Measurements from ENCODE around the gene ELL2.

Gene ELL2

DNA sequence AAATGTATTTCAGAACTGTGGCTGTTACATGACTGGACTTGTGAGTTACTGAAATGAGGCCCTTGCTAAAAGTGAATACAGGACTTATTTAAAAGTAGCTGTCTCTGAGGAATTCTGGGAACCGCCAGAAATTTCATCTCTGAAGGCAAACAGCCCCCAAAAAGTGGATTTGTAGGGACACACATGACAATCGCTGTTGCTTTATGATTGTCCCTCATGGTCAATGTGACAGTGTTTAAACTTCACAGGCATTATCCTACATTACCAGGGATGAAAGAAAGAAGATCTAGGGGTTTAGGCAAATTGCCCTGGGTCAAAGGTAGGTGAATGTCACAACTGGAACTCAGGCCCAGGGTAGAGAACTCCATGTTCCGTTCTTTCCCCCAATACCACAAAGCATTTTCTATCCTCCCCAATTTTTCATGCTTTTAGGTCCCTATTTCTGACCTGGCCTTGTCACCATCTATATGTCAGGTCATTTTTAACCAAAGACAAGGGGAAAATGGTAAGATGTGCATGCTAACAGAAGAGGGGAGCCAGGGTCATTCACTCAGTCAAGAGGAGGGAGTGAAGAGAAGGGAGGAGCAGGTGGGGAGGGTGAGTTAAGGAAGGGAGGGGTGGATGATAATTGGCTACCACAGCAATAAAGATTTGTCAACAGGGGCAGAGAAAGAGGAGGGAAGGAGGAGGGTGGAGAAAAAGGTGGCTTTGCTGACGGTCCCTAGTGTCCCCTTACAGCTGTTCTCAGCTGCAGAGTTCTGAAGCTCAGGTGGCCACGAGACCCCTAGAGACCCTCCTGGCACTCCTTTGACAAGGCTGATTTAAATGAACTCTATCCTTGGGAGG, 81.3 kb downstream of the ELL2 start:
- Histone ChIP-seq H3K4me1 (ENCODE audit: control insufficient read depth, insufficient read depth, low read length, poor library complexity, severe bottlenecking) (peaks cover 7% of the 10 kb centered on the region), H3K36me3 (ENCODE audit: control insufficient read depth, insufficient read depth, low read length) (no peaks in the 10 kb centered on the region), H3K9me3 (ENCODE audit: control insufficient read depth, low read length) (no peaks in the 10 kb centered on the region), H3K4me3 (ENCODE audit: extremely low read depth, insufficient read depth, low read length, poor library complexity, severe bottlenecking) (no peak overlapping the region), H3K27ac (ENCODE audit: low read depth, low read length, severe bottlenecking) (no peak overlapping the region)
- WGBS, 2 experiments (ENCODE audit: insufficient coverage in 2 of 2): 84 to 100% methylated on average over 4 of the region's 5 CpGs

DNA sequence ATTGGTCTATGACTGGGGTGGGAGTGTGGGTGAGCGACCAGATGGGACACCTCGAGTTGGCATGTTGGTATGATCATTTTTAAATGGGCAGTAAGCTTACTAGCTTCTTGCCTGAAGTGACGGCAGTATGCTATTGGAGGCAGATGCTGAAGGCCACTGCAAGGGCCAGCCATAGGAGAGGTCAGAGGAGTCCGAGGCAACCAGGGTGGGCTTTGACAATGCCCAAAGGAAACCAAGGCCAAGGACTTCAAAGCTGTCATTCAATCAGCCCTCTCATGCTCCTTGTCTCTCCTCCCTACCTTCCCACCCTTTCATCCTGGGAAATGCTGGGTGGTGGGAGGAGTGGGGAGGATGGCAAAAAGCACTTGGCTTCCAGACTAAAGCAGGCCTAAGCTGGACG, 82.0 kb downstream of the ELL2 start:
- H3K4me3 ChIP-seq (ENCODE audit: extremely low read depth, insufficient read depth, low read length, poor library complexity, severe bottlenecking): no peak overlapping the region
- H3K4me1 ChIP-seq (ENCODE audit: control insufficient read depth, insufficient read depth, low read length, poor library complexity, severe bottlenecking): peaks cover 7% of the 10 kb centered on the region
- no peaks in the 10 kb centered on the region for H3K9me3 ChIP-seq (ENCODE audit: control insufficient read depth, low read length)
- 85 to 93% methylated on average over 2 to 4 of the region's 5 CpGs for WGBS, 2 experiments (ENCODE audit: insufficient coverage in 2 of 2)
- no peak overlapping the region for H3K27ac ChIP-seq (ENCODE audit: low read depth, low read length, severe bottlenecking)
- no peaks in the 10 kb centered on the region for H3K36me3 ChIP-seq (ENCODE audit: control insufficient read depth, insufficient read depth, low read length)

DNA sequence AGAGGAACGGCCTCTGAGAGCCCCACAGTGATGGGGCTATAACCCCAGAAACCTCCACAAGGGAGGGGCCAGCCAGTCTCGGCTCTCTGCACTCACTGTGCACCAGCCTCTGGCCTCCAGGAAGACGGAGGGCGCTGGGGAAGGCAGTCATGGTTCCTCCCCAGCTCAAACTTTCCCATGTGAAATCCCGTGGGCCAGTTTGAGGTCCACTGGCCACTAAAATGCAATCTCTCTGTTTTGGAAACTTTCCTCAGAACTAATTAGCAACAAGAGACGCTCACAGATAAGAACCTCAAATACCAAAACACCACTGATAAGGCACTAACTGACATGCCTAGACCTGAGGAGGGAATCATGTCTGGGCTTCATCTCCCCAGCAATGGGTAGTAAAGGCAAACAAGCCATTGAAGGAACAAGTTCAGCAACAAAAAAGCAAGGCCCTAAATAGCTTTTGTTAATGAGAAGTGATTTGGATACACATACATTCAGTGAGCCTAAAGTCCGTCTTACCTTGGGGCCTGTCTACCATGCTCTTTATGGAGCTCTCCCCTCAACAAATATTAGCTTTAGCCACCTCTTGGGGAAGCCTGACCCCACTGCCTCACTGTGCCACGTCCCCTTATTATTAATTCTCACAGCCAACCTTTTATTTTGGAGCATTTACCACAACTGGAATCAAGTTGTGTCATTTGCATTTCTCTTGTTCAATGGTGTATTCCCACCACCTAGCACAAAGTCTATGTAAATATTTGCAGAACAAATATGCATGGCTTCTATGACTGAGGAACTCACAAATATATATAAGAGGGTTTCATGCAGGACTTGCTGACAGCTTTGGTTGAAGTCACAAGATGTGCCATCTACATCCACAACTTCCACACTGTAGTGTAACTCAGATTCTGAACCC, 83.0 kb downstream of the ELL2 start:
- no peaks in the 10 kb centered on the region for H3K36me3 ChIP-seq (ENCODE audit: control insufficient read depth, insufficient read depth, low read length)
- peak overlapping the region; percentile 16 for H3K27ac ChIP-seq (ENCODE audit: low read depth, low read length, severe bottlenecking)
- WGBS, 2 experiments (ENCODE audit: insufficient coverage in 2 of 2): 82 to 91% methylated on average over 7 of the region's 8 CpGs
- H3K4me1 ChIP-seq (ENCODE audit: control insufficient read depth, insufficient read depth, low read length, poor library complexity, severe bottlenecking): peaks cover 7% of the 10 kb centered on the region
- no peaks in the 10 kb centered on the region for H3K9me3 ChIP-seq (ENCODE audit: control insufficient read depth, low read length)
- no peak overlapping the region for H3K4me3 ChIP-seq (ENCODE audit: extremely low read depth, insufficient read depth, low read length, poor library complexity, severe bottlenecking)

DNA sequence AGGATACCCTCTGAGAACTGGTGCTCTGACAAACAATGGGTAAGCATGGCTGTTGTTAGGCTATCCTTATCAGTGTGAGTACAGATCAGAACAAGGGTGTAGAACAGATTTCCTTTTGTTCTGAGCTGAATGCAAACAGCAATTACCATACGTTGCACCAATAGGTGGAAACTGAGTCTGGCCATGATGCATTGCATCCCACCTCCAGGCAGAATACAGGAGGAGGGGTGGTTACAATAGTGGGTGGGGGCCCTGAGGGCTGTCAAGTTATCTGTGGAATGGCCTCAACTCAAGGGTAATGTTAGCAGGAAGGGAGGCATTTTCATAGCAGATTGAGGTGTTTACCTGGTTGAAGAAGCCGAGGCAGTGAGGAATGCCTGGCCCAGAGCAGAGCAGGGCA, 84.9 kb downstream of the ELL2 start:
- Histone ChIP-seq H3K4me3 (ENCODE audit: extremely low read depth, insufficient read depth, low read length, poor library complexity, severe bottlenecking) (no peak overlapping the region), H3K36me3 (ENCODE audit: control insufficient read depth, insufficient read depth, low read length) (no peaks in the 10 kb centered on the region), H3K9me3 (ENCODE audit: control insufficient read depth, low read length) (no peaks in the 10 kb centered on the region), H3K4me1 (ENCODE audit: control insufficient read depth, insufficient read depth, low read length, poor library complexity, severe bottlenecking) (peaks cover 7% of the 10 kb centered on the region), H3K27ac (ENCODE audit: low read depth, low read length, severe bottlenecking) (no peak overlapping the region)
- 73 to 88% methylated on average over 1 to 2 of the region's 2 CpGs for WGBS, 2 experiments (ENCODE audit: insufficient coverage in 2 of 2)

DNA sequence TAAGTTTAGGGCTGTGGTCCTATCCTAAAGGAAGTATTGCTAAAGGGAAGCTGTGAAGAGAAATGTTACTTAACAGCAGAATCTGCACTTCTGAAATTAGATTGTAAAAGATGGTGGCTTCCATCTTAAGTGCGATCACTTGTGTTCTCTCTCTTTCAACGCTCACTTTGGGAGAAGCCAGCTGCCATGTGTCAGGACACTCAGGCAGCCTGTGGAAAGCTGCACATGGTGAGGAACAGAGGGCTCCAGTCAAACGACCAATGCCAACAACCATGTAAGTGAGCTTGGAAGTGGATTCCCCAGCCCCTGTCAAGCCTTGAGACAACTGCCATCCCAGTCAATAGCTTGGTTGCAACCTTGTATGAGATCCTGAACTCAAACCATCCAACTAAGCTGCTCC, 87.4 kb downstream of the ELL2 start:
- peaks cover 14% of the 10 kb centered on the region for H3K4me1 ChIP-seq (ENCODE audit: control insufficient read depth, insufficient read depth, low read length, poor library complexity, severe bottlenecking)
- H3K4me3 ChIP-seq (ENCODE audit: extremely low read depth, insufficient read depth, low read length, poor library complexity, severe bottlenecking): no peak overlapping the region
- 98 to 100% methylated on average over 2 to 3 of the region's 3 CpGs for WGBS, 2 experiments (ENCODE audit: insufficient coverage in 2 of 2)
- no peaks in the 10 kb centered on the region for H3K36me3 ChIP-seq (ENCODE audit: control insufficient read depth, insufficient read depth, low read length)
- H3K27ac ChIP-seq (ENCODE audit: low read depth, low read length, severe bottlenecking): no peak overlapping the region
- no peaks in the 10 kb centered on the region for H3K9me3 ChIP-seq (ENCODE audit: control insufficient read depth, low read length)

DNA sequence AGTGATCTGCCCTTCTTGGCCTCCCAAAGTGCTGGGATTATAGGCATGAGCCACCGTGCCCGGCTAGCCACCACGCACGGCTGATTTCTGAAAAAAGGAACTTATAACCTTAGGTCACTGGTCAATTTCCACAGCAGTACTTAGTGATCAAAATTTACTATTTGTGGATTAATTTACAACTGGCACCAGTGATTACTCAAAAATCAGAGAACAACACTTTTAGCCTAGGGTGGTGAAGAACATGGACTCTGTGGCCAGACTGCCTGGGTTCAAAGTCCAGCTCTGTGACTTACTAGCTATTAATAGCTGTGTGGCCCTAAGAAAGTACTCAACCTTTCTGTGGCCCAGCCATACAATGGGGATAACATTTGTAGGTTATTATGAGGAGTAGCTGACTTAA, 88.3 kb downstream of the ELL2 start:
- Histone ChIP-seq H3K9me3 (ENCODE audit: control insufficient read depth, low read length) (no peaks in the 10 kb centered on the region), H3K27ac (ENCODE audit: low read depth, low read length, severe bottlenecking) (no peak overlapping the region), H3K4me3 (ENCODE audit: extremely low read depth, insufficient read depth, low read length, poor library complexity, severe bottlenecking) (no peak overlapping the region), H3K4me1 (ENCODE audit: control insufficient read depth, insufficient read depth, low read length, poor library complexity, severe bottlenecking) (peaks cover 11% of the 10 kb centered on the region), H3K36me3 (ENCODE audit: control insufficient read depth, insufficient read depth, low read length) (no peaks in the 10 kb centered on the region)
- WGBS, 2 experiments (ENCODE audit: insufficient coverage in 2 of 2): 100% methylated on average over 2 of the region's 4 CpGs; no CpG with 5 or more reads in 1 of the 2 experiments

DNA sequence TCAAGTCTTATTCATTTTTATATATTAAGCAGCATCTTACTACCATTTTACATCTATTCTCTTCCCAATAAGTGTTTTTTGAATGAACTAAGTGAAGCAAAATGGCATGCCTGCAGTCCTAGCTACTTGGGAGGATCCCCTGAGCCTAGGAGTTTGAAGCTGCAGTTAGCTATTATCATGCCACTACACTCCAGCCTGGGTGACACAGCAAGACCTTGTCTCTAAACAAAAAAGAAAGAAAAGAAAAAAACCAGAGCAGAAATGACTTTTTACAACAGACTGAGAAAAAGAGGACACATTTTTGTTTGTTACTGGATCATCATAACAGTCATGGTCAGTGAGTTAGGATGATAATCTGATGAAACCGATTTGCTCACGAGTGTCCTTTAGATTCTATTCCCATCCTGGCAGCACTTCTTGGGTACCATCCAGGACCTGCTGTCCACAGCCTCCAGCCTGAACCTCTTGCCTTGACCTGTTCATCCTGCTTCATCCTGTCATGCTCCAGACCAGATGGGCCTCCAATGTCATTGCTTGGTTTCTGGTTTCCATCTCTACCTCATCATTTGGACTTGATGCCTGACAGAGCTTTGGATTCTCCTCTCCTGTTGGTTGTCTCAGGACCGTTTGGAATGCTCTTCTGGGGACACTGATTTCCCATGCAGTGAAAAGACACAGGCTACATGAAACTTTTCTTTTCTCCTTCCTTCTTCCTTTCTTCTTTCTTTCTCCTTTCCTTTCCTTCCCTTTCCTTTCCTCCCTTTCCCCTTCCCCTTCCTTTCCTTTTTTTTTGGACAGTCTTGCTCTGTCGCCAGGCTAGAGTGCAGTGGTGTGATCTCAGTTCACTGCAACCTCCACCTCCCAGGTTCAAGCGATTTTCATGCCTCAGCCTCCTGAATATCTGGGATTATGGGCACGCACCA, 89.0 kb downstream of the ELL2 start:
- H3K4me1 ChIP-seq (ENCODE audit: control insufficient read depth, insufficient read depth, low read length, poor library complexity, severe bottlenecking): peaks cover 7% of the 10 kb centered on the region
- no peak overlapping the region for H3K4me3 ChIP-seq (ENCODE audit: extremely low read depth, insufficient read depth, low read length, poor library complexity, severe bottlenecking)
- H3K9me3 ChIP-seq (ENCODE audit: control insufficient read depth, low read length): no peaks in the 10 kb centered on the region
- no peaks in the 10 kb centered on the region for H3K36me3 ChIP-seq (ENCODE audit: control insufficient read depth, insufficient read depth, low read length)
- 92 to 98% methylated on average over 2 to 3 of the region's 6 CpGs for WGBS, 2 experiments (ENCODE audit: insufficient coverage in 2 of 2)
- H3K27ac ChIP-seq (ENCODE audit: low read depth, low read length, severe bottlenecking): no peak overlapping the region

DNA sequence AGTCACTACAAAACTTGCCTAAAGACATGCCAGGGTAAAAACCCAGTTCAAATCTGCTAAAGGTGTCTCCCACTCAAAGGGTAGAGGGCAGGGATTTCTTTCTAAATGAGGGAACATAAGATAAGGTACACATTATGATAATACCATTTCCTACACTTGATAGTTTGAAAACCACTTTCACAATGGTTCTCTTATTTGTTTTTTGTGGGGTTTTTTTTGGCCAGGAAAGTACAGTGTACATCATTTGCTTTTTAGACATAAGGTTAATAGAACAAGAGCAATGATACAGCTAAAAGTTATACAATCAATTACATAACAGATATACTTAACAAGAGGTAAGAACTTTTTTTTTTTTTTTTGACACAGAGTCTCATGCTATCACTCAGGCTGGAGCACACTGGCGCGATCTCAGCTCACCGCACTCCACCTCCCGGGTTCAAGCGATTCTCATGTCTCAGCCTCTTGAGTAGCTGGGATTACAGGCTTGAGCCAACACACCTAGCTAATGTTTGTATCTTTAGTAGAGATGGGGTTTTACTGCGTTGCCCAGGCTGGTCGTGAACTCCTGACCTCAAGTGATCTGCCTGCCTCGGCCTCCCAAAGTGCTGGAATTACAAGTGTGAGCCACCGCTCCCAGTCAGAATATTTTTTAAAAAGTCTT, 90.4 kb downstream of the ELL2 start:
- Histone ChIP-seq H3K4me1 (ENCODE audit: control insufficient read depth, insufficient read depth, low read length, poor library complexity, severe bottlenecking) (peaks cover 7% of the 10 kb centered on the region), H3K36me3 (ENCODE audit: control insufficient read depth, insufficient read depth, low read length) (no peaks in the 10 kb centered on the region), H3K9me3 (ENCODE audit: control insufficient read depth, low read length) (no peaks in the 10 kb centered on the region), H3K4me3 (ENCODE audit: extremely low read depth, insufficient read depth, low read length, poor library complexity, severe bottlenecking) (no peak overlapping the region), H3K27ac (ENCODE audit: low read depth, low read length, severe bottlenecking) (no peak overlapping the region)
- WGBS, 2 experiments (ENCODE audit: insufficient coverage in 2 of 2): 86 to 95% methylated on average over 3 to 8 of the region's 9 CpGs

DNA sequence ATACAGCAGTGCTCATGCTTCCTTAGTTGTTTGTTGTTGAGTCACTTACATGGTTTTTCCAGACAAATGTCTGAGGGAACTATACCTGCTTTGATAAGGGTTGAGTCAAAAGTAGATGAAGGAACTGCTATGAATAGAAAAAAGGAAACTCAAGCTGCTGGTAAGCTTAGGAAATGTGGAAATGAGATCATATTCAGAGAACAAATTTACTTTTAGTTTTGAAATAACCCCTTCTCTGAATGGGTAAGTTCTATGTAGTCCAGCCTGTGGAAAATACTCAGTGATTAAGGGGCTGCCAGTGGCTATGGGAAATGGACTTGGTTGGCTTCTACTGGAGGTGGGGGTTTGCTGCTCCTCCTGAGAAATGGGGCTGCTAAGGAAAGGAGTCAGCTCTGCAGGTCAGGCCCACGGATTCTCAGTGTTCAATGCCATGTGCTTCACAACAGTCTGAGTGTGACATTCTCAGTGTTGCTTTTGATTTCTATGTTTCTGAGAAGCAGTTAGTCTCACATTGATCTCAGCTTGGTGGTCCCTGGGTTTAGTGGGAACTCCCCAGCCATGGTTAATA, 91.5 kb downstream of the ELL2 start:
- WGBS, 2 experiments (ENCODE audit: insufficient coverage in 2 of 2): 86% methylated on average over 1 of the region's 1 CpG; no CpG with 5 or more reads in 1 of the 2 experiments
- no peak overlapping the region for H3K27ac ChIP-seq (ENCODE audit: low read depth, low read length, severe bottlenecking)
- no peaks in the 10 kb centered on the region for H3K9me3 ChIP-seq (ENCODE audit: control insufficient read depth, low read length)
- peaks cover 7% of the 10 kb centered on the region for H3K4me1 ChIP-seq (ENCODE audit: control insufficient read depth, insufficient read depth, low read length, poor library complexity, severe bottlenecking)
- no peak overlapping the region for H3K4me3 ChIP-seq (ENCODE audit: extremely low read depth, insufficient read depth, low read length, poor library complexity, severe bottlenecking)
- H3K36me3 ChIP-seq (ENCODE audit: control insufficient read depth, insufficient read depth, low read length): no peaks in the 10 kb centered on the region

Measured in mesodermal cell (in vitro differentiated cells).